HPDE6-E6E7 (cell line): ENCODE data around the gene FRMPD4.
A peak's percentile ranks its signal among the peaks of the same experiment; 100 is the strongest.
"Not testable (repeated sequence)": the region's sequence is repeated elsewhere in the genome, so short reads cannot be mapped to it uniquely, and the experiment has no call there.

Experiments used
- DNase-seq: peaks from one replicate; pipeline ENCODE4 v3.0.0; 2011; ENCODE audit warnings: missing footprints; ENCODE audit errors: extremely low spot score

The FRMPD4 gene

GRCh38 chrX:12515384-12515783 lies 377.1 kb downstream of the FRMPD4 start:
- DNase-seq, result not testable (repeated sequence)

GRCh38 chrX:12526306-12526705 lies 388.0 kb downstream of the FRMPD4 start:
- DNase-seq, result no peak

DNA sequence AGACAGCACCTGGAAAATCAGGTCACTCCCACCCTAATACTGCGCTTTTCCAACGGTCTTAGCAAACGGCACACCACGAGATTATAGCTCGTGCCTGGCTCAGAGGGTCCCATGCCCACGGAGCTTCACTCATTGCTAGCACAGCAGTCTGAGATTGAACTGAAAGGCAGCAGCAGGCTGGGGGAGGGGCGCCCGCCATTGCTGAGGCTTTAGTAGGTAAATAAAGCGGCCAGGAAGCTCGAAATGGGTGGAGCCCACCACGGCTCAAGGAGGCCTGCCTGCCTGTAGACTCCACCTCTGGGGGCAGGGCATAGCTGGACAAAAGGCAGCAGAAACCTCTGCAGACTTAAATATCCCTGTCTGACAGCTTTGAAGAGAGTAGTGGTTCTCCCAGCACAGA lies 399.8 kb downstream of the FRMPD4 start:
- not testable (repeated sequence) for DNase-seq

DNA sequence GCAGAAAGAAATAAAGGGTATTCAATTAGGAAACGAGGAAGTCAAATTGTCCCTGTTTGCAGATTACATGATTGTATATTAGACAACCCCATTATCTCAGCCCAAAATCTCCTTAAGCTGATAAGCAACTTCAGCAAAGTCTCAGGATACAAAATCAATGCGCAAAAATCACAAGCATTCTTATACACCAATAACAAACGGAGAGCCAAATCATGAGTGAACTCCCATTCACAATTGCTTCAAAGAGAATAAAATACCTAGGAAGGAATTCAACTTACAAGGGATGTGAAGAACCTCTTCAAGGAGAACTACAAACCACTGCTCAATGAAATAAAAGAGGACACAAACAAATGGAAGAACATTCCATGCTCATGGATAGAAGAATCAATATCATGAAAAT lies 404.0 kb downstream of the FRMPD4 start:
- DNase-seq, result not testable (repeated sequence)

GRCh38 chrX:12548341-12548740 lies 410.1 kb downstream of the FRMPD4 start:
- no peak for DNase-seq

DNA sequence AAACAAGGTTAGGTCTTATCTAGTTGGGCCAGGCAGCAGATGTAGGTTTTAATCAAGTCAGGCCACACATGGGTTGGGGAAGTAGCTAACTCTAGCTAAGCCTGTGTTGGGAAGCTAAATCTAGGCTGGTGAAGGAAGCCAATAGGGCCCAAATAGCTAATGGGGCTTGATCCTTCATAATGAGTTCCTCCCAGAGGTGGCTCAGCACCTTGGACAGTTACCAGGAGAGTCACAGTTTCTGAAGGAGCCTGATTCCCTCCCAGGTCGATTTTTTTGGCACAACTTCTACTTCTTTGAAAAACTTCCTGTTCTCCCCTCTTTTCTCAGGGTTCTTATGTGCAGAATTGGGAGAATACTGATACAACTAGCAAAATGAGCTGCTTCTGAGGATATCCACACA lies 410.5 kb downstream of the FRMPD4 start:
- peak; percentile 27 for DNase-seq

GRCh38 chrX:12554206-12554605 lies 415.9 kb downstream of the FRMPD4 start:
- DNase-seq, result no peak

DNA sequence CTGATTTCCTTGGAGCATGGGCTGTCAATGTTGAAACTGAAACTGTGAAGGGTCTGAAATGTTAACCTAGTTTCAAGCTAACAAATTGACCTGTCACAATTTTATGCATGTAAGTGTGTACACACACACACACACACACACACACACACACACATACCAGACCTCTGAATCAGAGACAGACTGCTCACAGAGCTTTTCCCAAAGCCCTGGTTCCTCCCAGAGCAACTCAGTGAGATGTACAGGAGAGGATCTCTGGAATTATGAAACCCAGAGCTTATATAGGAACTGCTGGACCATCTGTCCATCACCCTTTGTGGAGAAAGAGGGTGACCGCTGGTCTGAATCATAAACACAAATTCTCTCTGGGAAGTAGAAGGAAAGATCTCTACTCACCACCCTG lies 424.8 kb downstream of the FRMPD4 start:
- DNase-seq, result no peak

DNA sequence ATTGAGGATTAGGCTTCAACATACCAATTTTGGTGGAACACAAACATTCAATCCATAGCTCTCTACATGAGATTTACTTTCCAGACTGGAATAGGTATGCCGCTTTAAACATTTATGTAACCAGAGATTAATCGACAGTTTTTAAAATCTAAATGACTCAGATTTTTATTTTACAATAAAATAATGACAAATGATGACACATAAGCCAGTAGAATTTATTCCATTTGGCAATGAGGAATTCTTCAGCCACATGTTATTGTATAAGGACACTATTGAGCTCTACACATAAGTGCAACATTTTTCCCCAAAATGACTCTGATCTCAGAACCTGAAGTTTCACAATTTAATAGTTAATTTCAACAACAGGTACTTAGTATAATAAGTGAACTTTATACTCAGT lies 425.9 kb downstream of the FRMPD4 start:
- no peak for DNase-seq

- no peak for DNase-seq
These were observed 429.6 kb downstream of the FRMPD4 start for GRCh38 chrX:12567857-12568256.

- DNase-seq, result no peak
These were observed 432.7 kb downstream of the FRMPD4 start for GRCh38 chrX:12570859-12571501.

DNA sequence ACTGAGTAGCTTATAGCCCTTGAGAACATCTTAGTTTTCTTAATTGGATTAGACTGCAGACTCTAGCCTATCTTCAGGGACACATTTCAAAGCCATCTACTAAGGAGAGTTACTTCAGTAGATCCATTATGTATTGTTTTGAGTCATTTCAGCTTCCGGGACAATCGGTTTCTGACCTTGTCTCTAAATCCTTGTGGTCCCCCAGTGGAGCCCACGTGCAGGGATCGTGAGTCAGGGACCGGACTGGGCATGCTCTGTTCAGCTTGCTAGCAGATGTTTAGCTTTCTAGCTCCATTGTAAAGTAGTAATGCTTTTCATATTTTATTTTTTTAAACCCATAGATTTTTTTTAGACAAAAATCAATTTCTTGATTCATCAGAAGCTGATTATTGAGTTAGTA lies 441.0 kb downstream of the FRMPD4 start:
- no peak for DNase-seq

DNA sequence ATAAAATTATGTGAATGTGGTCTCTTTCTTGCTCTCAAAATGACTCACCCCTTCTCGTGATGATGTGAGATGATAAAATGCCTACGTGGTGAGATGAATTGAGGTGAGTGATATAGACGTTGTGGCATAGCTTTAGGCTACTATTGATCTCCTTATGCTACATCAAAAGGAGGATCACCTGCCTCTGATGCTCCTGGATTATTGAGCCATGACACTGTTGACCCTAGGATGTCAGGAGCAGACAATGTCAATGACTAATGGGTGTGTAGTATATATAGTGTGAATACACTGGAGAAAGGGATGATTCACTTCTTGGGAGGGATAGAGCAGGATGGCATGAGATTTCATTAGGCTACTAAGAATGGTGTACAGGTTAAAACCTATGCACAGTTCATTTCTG lies 442.3 kb downstream of the FRMPD4 start:
- peak; percentile 49 for DNase-seq

- no peak for DNase-seq
These were observed 443.3 kb downstream of the FRMPD4 start for GRCh38 chrX:12581546-12581945.

DNA sequence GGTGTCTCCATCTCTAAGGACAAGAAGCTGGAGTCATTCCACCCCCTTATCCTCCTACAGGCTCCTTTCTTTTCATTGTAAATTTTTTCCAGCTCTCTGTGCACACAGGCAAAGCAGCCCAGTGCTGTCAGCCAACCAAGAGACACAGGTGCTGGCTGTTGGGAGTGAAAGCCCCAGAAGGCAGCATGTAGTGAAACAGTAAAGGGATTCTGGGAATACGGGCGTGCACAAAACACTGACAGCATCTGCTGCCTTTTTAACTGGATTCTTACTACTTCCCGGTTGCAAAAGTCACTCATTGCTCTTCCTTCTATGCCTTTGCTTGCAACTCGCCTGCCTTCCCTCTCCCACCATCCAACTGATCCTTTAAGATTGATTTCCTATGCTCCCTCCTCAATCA lies 444.4 kb downstream of the FRMPD4 start:
- DNase-seq, result no peak

GRCh38 chrX:12583543-12583942 lies 445.3 kb downstream of the FRMPD4 start:
- DNase-seq, result no peak

DNA sequence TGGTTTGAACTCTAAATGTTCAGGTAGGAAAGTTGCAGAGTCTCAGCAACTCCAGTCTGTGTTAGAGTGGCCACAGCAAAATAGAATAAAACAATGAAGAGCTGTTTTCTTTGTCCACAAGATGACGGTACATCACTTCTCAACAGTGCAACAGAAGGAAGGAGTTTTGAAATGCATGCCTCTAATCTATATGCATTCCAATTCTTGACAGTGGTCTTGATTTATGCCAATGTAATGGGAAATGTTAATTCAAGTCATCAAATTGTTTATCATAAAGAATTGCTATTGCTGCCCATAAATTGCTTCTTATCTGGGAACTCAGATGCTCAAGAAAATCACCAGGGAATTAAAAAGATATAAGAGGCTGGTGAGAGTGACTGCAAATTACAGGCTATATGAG lies 457.4 kb downstream of the FRMPD4 start:
- DNase-seq, result no peak

DNA sequence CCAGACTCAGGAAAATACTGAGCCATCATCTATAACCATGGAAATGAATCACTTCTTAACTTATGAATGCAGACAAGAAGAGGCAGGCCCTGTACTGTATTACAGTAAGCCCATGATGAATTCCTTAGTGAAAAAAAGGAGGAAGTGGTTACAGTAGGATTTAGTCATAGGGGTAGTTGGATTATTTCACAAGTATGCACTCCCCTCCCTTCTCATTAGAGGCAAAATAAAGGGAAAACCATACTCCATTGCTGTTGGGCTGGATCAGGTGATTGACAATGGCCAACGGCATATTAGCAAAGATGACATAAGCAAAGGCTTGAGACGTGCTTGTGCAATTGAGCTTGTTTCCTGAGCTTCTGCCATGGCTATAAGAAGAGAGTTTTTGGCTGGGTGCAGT lies 471.8 kb downstream of the FRMPD4 start:
- DNase-seq, result peak; percentile 70

GRCh38 chrX:12611471-12611870 lies 473.2 kb downstream of the FRMPD4 start:
- no peak for DNase-seq

DNA sequence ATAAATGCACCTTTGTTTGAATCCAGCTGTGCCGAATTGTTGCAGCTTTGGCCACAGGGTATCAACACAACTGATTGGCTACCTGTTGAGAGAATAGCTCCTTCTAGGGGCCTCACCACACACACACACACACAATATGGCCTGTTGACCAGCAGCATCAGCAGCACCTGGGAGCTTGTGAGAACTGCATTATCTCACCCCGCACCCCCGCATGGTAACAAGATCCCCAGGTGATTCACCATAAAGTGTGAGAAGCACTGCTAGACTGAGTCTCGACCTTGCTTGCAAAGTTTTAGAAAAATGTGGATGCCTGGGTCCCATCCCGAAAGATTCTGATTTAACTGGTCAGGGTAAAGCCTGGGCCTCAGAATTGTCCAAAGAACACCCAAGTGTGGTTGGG lies 476.0 kb downstream of the FRMPD4 start:
- DNase-seq, result peak; percentile 13

- DNase-seq, result no peak
These were observed 476.8 kb downstream of the FRMPD4 start for GRCh38 chrX:12615061-12615460.

GRCh38 chrX:12617241-12617640 lies 479.0 kb downstream of the FRMPD4 start:
- DNase-seq, result no peak

GRCh38 chrX:12647230-12647629 lies 509.0 kb downstream of the FRMPD4 start:
- no peak for DNase-seq

DNA sequence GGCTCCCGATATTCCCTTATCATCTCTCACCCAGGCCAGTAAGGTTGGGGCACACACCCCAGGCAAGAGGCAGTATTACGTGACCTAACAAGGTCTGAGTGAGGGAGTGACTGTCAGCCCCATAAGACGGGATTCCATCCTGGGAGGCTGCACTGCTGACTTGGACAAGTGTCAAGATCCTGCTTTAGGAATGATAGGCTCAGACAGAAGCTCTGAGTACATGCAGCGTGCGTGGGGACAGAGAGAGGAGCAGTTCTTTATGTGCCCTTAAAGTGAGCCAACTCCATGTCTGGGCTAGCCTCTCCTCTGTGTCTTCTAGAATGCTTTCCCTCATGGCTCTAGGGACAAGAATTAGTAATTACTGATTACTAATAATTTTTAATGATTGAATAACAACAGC lies 510.7 kb downstream of the FRMPD4 start:
- DNase-seq, result no peak
